Thyroid gland (tissue), 4 donors: ENCODE measurements around the gene RAD1.

Experiments used
- CTCF ChIP-seq, 6 experiments: fragments of 200-600 bp in 3 of 6; fragments of 450-650 bp in 3 of 6; sonication (generic) in 3 of 6; IDR thresholded peaks; one replicate each; pipeline ENCODE4 v1.5.1; 2016 to 2019; ENCODE audit warnings: antibody characterized with exemption in 6 of 6, mild to moderate bottlenecking in 2 of 6, inconsistent platforms in 1 of 6, moderate library complexity in 1 of 6
- POLR2A ChIP-seq, 2 donors: fragments of 450-650 bp; IDR thresholded peaks; one replicate each; pipeline ENCODE4 v1.6.1; 2017; ENCODE audit warnings: antibody characterized with exemption in 2 of 2, mild to moderate bottlenecking in 2 of 2, moderate library complexity in 1 of 2

GRCh38 chr5:34857161-34857560, 58.1 kb downstream of the RAD1 start:
- no peak for TF ChIP-seq CTCF (IDR thresholded peaks at IDR 0.05)
- TF ChIP-seq POLR2A (IDR thresholded peaks at IDR 0.05), result no peak
